H1 (cell line): Measurements from ENCODE around the gene FBXW2. TPM values are rescaled to one million over a fixed set of nuclear protein-coding genes. Genes with fewer than 3 reads are reported as not detected.

Experiments used
- CTCF ChIA-PET: fragments of 300-600 bp; sonication (Branson Sonifier 250); formaldehyde crosslinking; loops from one replicate; lab custom pipeline; 2021; ENCODE audit not compliant: partially characterized antibody; lab: Charles Lee
- POLR2A ChIA-PET: fragments of 300-600 bp; sonication (Branson Sonifier 250); formaldehyde crosslinking; loops from one replicate; lab custom pipeline; 2021; ENCODE audit warnings: inconsistent platforms; ENCODE audit not compliant: partially characterized antibody; lab: Charles Lee
- DNase-seq, 2 experiments: peaks; one replicate each; pipeline versions ENCODE4 v3.0.0 to v3.0.0-alpha.2; 2010 to 2022; ENCODE audit warnings: low spot score in 2 of 2, low read depth in 1 of 2, mixed read lengths in 1 of 2
- FAIRE-seq: peaks from 2 replicates; lab custom pipeline; 2011; peaks lifted over from hg19 to GRCh38; lab: Jason Lieb, UNC
- H2AFZ ChIP-seq: 2 replicates; pipeline ENCODE4 v1.8.1; 2012; ENCODE audit warnings: low read length, inconsistent platforms
- H2AK5ac ChIP-seq: 2 replicates; pipeline ENCODE4 v1.6.1; 2013; ENCODE audit warnings: low read depth, low read length
- H2BK120ac ChIP-seq: replicated peaks from 2 replicates; pipeline ENCODE3; 2013; ENCODE audit warnings: low read depth, low read length, inconsistent platforms
- H2BK12ac ChIP-seq: 2 replicates; pipeline ENCODE4 v1.6.1; 2013; ENCODE audit warnings: low read depth, low read length
- H2BK15ac ChIP-seq: 2 replicates; pipeline ENCODE4 v1.6.1; 2013; ENCODE audit warnings: low read length
- H2BK20ac ChIP-seq: 2 replicates; pipeline ENCODE4 v1.6.1; 2013; ENCODE audit warnings: low read length
- H2BK5ac ChIP-seq: 2 replicates; pipeline ENCODE4 v1.6.1; 2013; ENCODE audit warnings: low read depth, low read length
- H3K14ac ChIP-seq: 2 replicates; pipeline ENCODE4 v1.6.1; 2013; ENCODE audit warnings: inconsistent platforms; ENCODE audit not compliant: insufficient read length
- H3K18ac ChIP-seq: 2 replicates; pipeline ENCODE4 v1.6.1; 2013; ENCODE audit warnings: low read length; ENCODE audit errors: extremely low read depth
- H3K23ac ChIP-seq: 2 replicates; pipeline ENCODE4 v1.6.1; 2013; ENCODE audit warnings: inconsistent platforms; ENCODE audit not compliant: insufficient read length
- H3K23me2 ChIP-seq: 2 replicates; pipeline ENCODE4 v1.6.1; 2013; ENCODE audit warnings: low read depth, low read length
- H3K27ac ChIP-seq: 2 replicates; pipeline ENCODE4 v1.6.1; 2011; ENCODE audit warnings: low read depth, low read length, inconsistent platforms
- H3K27me3 ChIP-seq, 4 experiments: replicated peaks in 1 of 4; 1 replicate in 1 of 4; 2 replicates in 3 of 4; pipeline versions ENCODE4 v1.6.1 to v1.8.1; 2011 to 2013; ENCODE audit warnings: low read length in 3 of 4, mild to moderate bottlenecking in 3 of 4, inconsistent platforms in 2 of 4, mixed read lengths in 2 of 4, moderate library complexity in 1 of 4; ENCODE audit not compliant: control insufficient read depth in 3 of 4, insufficient read depth in 3 of 4; ENCODE audit errors: extremely low read depth in 1 of 4
- H3K36me3 ChIP-seq, 4 experiments: 2 replicates each; pipeline versions ENCODE4 v1.6.1 to v1.8.1; 2011 to 2013; ENCODE audit warnings: mild to moderate bottlenecking in 4 of 4, low read length in 3 of 4, moderate library complexity in 2 of 4, control low read depth in 1 of 4, inconsistent platforms in 1 of 4; ENCODE audit not compliant: insufficient read depth in 4 of 4, control insufficient read depth in 2 of 4
- H3K4ac ChIP-seq: replicated peaks from 2 replicates; pipeline ENCODE3; 2013; ENCODE audit warnings: low read length, low read depth, mixed read lengths, inconsistent platforms; ENCODE audit not compliant: insufficient read length
- H3K4me1 ChIP-seq, 4 experiments: replicated peaks in 1 of 4; 1 replicate in 1 of 4; 2 replicates in 3 of 4; pipeline versions ENCODE4 v1.6.1 to v1.8.1; 2011 to 2013; ENCODE audit warnings: low read length in 3 of 4, inconsistent platforms in 2 of 4, mixed read lengths in 1 of 4; ENCODE audit not compliant: insufficient read depth in 4 of 4, control insufficient read depth in 3 of 4
- H3K4me2 ChIP-seq, 2 experiments: 2 replicates each; pipeline versions ENCODE4 v1.6.1 to v1.8.1; 2011 to 2013; ENCODE audit warnings: low read depth in 2 of 2, low read length in 2 of 2, control low read depth in 1 of 2, inconsistent platforms in 1 of 2, mild to moderate bottlenecking in 1 of 2; ENCODE audit not compliant: insufficient read depth in 1 of 2
- H3K4me3 ChIP-seq, 4 experiments: fragments of 200-600, 300-600 bp in 1 of 4; sonication (generic), shearing (Covaris generic), sonication (Bioruptor Twin) in 1 of 4; 2 replicates each; pipeline versions ENCODE4 v1.5.1 to v1.8.1; 2011 to 2016; ENCODE audit warnings: low read length in 4 of 4, low read depth in 3 of 4, control low read depth in 2 of 4, inconsistent platforms in 2 of 4, mild to moderate bottlenecking in 2 of 4, mixed read lengths in 1 of 4, moderate library complexity in 1 of 4; ENCODE audit not compliant: insufficient read depth in 2 of 4; ENCODE audit errors: extremely low read depth in 1 of 4
- H3K56ac ChIP-seq: replicated peaks from 2 replicates; pipeline ENCODE3; 2013; ENCODE audit warnings: low read depth, mild to moderate bottlenecking, mixed read lengths, low read length, inconsistent platforms; ENCODE audit not compliant: insufficient read length
- H3K79me1 ChIP-seq: 2 replicates; pipeline ENCODE4 v1.6.1; 2013; ENCODE audit warnings: low read depth, low read length, control low read depth
- H3K79me2 ChIP-seq, 2 experiments: 2 replicates each; pipeline versions ENCODE4 v1.6.1 to v1.8.1; 2012 to 2013; ENCODE audit warnings: low read length in 2 of 2, mild to moderate bottlenecking in 2 of 2, inconsistent platforms in 1 of 2; ENCODE audit not compliant: insufficient read depth in 2 of 2, control insufficient read depth in 1 of 2
- H3K9ac ChIP-seq, 4 experiments: replicated peaks in 1 of 4; 1 replicate in 1 of 4; 2 replicates in 3 of 4; pipeline versions ENCODE4 v1.6.1 to v1.8.1; 2011 to 2013; ENCODE audit warnings: low read depth in 3 of 4, low read length in 3 of 4, control low read depth in 2 of 4, mild to moderate bottlenecking in 2 of 4, moderate library complexity in 2 of 4, inconsistent platforms in 1 of 4; ENCODE audit errors: extremely low read depth in 1 of 4
- H3K9me3 ChIP-seq, 2 experiments: 2 replicates each; pipeline versions ENCODE4 v1.6.1 to v1.8.1; 2012 to 2013; ENCODE audit warnings: mild to moderate bottlenecking in 2 of 2, moderate library complexity in 2 of 2, control low read depth in 1 of 2, inconsistent platforms in 1 of 2, low read depth in 1 of 2, low read length in 1 of 2, mixed read lengths in 1 of 2; ENCODE audit not compliant: insufficient read depth in 2 of 2
- H4K20me1 ChIP-seq, 2 experiments: replicated peaks in 1 of 2; 2 replicates each; pipeline versions ENCODE3 to v1.8.1; 2011 to 2013; ENCODE audit warnings: inconsistent platforms in 2 of 2, low read length in 2 of 2, mild to moderate bottlenecking in 1 of 2; ENCODE audit not compliant: insufficient read depth in 2 of 2, control insufficient read depth in 1 of 2
- H4K5ac ChIP-seq: 2 replicates; pipeline ENCODE4 v1.6.1; 2013; ENCODE audit warnings: low read length, low read depth, mixed read lengths, inconsistent platforms; ENCODE audit not compliant: insufficient read length
- H4K8ac ChIP-seq: 2 replicates; pipeline ENCODE4 v1.8.0; 2013; ENCODE audit warnings: mild to moderate bottlenecking, moderate library complexity, low read length, inconsistent platforms; ENCODE audit not compliant: insufficient read depth; ENCODE audit errors: extremely low read depth
- H4K91ac ChIP-seq: replicated peaks from 2 replicates; pipeline ENCODE3; 2013; ENCODE audit warnings: low read length, mixed read lengths, inconsistent platforms; ENCODE audit not compliant: insufficient read length
- BACH1 ChIP-seq: IDR thresholded peaks from 2 replicates; pipeline ENCODE4 v1.6.1; 2012; ENCODE audit warnings: low read length, improper control_type of control experiment
- CTCF ChIP-seq, 3 experiments: IDR thresholded peaks; 1 replicate in 2 of 3; 2 replicates in 1 of 3; pipeline versions ENCODE4 v1.5.1 to v1.6.1; 2011; ENCODE audit warnings: low read length in 3 of 3, mild to moderate bottlenecking in 3 of 3, inconsistent platforms in 2 of 3, low read depth in 1 of 3, moderate library complexity in 1 of 3; ENCODE audit not compliant: insufficient read depth in 1 of 3; ENCODE audit errors: control extremely low read depth in 1 of 3
- EGR1 ChIP-seq: IDR thresholded peaks from 2 replicates; pipeline ENCODE4 v1.6.1; 2011; ENCODE audit warnings: low read depth, low read length, borderline replicate concordance
- JUN ChIP-seq: IDR thresholded peaks from 2 replicates; pipeline ENCODE4 v1.6.1; 2011; ENCODE audit warnings: low read depth, mild to moderate bottlenecking, improper control_type of control experiment, low read length
- MAFK ChIP-seq: IDR thresholded peaks from 2 replicates; pipeline ENCODE4 v1.6.1; 2012; ENCODE audit warnings: low read depth, mild to moderate bottlenecking, improper control_type of control experiment, low read length
- NANOG ChIP-seq: IDR thresholded peaks from 2 replicates; pipeline ENCODE4 v1.6.1; 2011; ENCODE audit warnings: low read length, low read depth, mild to moderate bottlenecking, inconsistent platforms; ENCODE audit not compliant: insufficient read depth, poor library complexity, severe bottlenecking
- NRF1 ChIP-seq: IDR thresholded peaks from 2 replicates; pipeline ENCODE4 v1.6.1; 2011; ENCODE audit warnings: mild to moderate bottlenecking, low read depth, low read length, improper control_type of control experiment
- POLR2A ChIP-seq, 2 experiments: IDR thresholded peaks; 1 replicate in 1 of 2; 2 replicates in 1 of 2; pipeline ENCODE4 v1.6.1; 2011; ENCODE audit warnings: low read depth in 2 of 2, low read length in 2 of 2, mild to moderate bottlenecking in 2 of 2; ENCODE audit errors: control extremely low read depth in 1 of 2
- RAD21 ChIP-seq, 2 experiments: IDR thresholded peaks in 1 of 2; conservative IDR thresholded peaks in 1 of 2; 2 replicates each; pipeline ENCODE4 v1.6.1; 2011; ENCODE audit warnings: low read depth in 2 of 2, low read length in 2 of 2, improper control_type of control experiment in 1 of 2, inconsistent platforms in 1 of 2, mild to moderate bottlenecking in 1 of 2, moderate library complexity in 1 of 2
- WGBS, 2 experiments: shearing (Covaris generic) in 1 of 2; methylation state at CpG; one replicate each; pipeline versions ENCODE4 v1.1.6 to v1.1.7; 2013 to 2015; ENCODE audit warnings: low lambda C conversion rate in 2 of 2, mixed read lengths in 2 of 2, inconsistent platforms in 1 of 2, low coverage in 1 of 2, missing lambda C conversion rate in 1 of 2; ENCODE audit not compliant: insufficient replicate concordance in 2 of 2, insufficient coverage in 1 of 2, insufficient read length in 1 of 2; ENCODE audit errors: extremely low coverage in 1 of 2, missing lambda C conversion rate in 1 of 2; 5-methylcytosine and 5-hydroxymethylcytosine counted together
- polyA plus RNA-seq, 7 experiments: library from polyadenylated mRNA; depleted of rRNA in 3 of 7; stranded (reverse) in 5 of 7; unstranded in 2 of 7; fragments of >200 nt in 5 of 7; fragments of 200-250 nt in 2 of 7; gene quantifications; 1 replicate in 5 of 7; 2 replicates in 1 of 7; 4 replicates in 1 of 7; pipeline versions ENCODE4 v1.2.1 to v1.2.3, GENCODE V29; 2011 to 2013; ENCODE audit warnings: missing spikeins in 2 of 7, mixed read lengths in 2 of 7
- total RNA-seq: library from RNA; stranded (reverse); fragmentation: NEBNext Ultra II Directional; extraction: Animal tissue kit (Norgen Biotek cat#: 25700); gene quantifications from 2 replicates; pipeline ENCODE4 v1.2.1, GENCODE V29; 2021

The FBXW2 gene
- total and polyA plus RNA-seq, 2 of the 8 experiments (the other 6 are each of a cell fraction or from before 2014, with no cell fraction given): 19.2 to 65.3 TPM

GRCh38 chr9:120770931-120771330, 22.3 kb downstream of the FBXW2 start:
- peaks cover 3% of the 10 kb centered on the region; the same call in 1 of the 2 replicates for H3K79me1 ChIP-seq
- H3K27ac ChIP-seq: no peak overlapping the region
- H4K8ac ChIP-seq: no peak overlapping the region
- no peak overlapping the region for H2BK12ac ChIP-seq
- ChIA-PET POLR2A (interaction anchor here (4.2 kb wide), 1 partner anchor 22 kb away, joined by 19 read pairs; the partner anchor contains the start of gene FBXW2), CTCF (interaction anchor here (1.3 kb wide), 1 partner anchor 15 kb away, joined by 5 read pairs; no protein-coding TSS in a partner anchor)
- no peak overlapping the region for H2AFZ ChIP-seq
- H2BK5ac ChIP-seq: no peak overlapping the region
- H3K18ac ChIP-seq: no peak overlapping the region
- no peak overlapping the region for H3K4me2 ChIP-seq
- no peak overlapping the region for H3K23ac ChIP-seq
- H3K14ac ChIP-seq: no peak overlapping the region
- no peaks in the 10 kb centered on the region for H3K79me2 ChIP-seq
- no peak overlapping the region for H3K56ac ChIP-seq
- no peaks in the 10 kb centered on the region for H3K27me3 ChIP-seq
- H4K5ac ChIP-seq: no peak overlapping the region
- no peak for DNase-seq
- peaks cover 2 to 60% (median 29%) of the 10 kb centered on the region in 4 experiments; a peak in 7 of 8 replicates for H3K36me3 ChIP-seq
- H2BK120ac ChIP-seq: no peak overlapping the region
- no peak overlapping the region for H3K4ac ChIP-seq
- H4K20me1 ChIP-seq: peaks cover 0 to 4% of the 10 kb centered on the region in 2 experiments
- H3K4me3 ChIP-seq: no peak overlapping the region
- no peak overlapping the region for H4K91ac ChIP-seq
- no peak overlapping the region for H2BK20ac ChIP-seq
- no peak overlapping the region for H3K9ac ChIP-seq
- no peak for FAIRE-seq
- H3K4me1 ChIP-seq: peaks cover 0 to 3% (median 0%) of the 10 kb centered on the region in 4 experiments; a peak in 1 of 7 replicates
- 92% methylated on average over 4 of the region's 4 CpGs; no CpG with 5 or more reads in 1 of the 2 experiments for WGBS, 2 experiments
- no peaks in the 10 kb centered on the region for H3K9me3 ChIP-seq
- no peak overlapping the region for H2AK5ac ChIP-seq
- H2BK15ac ChIP-seq: no peak overlapping the region
- H3K23me2 ChIP-seq: no peaks in the 10 kb centered on the region
- no peak for TF ChIP-seq POLR2A (IDR thresholded peaks at IDR 0.05; ENCODE audit: control extremely low read depth in 1 of 2, low read depth in 2 of 2, low read length in 2 of 2)
- no peak for TF ChIP-seq MAFK
- TF ChIP-seq CTCF (IDR thresholded peaks at IDR 0.05; ENCODE audit: control extremely low read depth in 1 of 3, insufficient read depth in 1 of 3, low read depth in 1 of 3, low read length in 3 of 3): no peak
- TF ChIP-seq NANOG: no peak
- TF ChIP-seq RAD21 (IDR thresholded peaks at IDR 0.05 in 1 of 2, conservative IDR thresholded peaks at IDR 0.05 in 1 of 2; ENCODE audit: low read depth in 2 of 2, low read length in 2 of 2): no peak
- TF ChIP-seq BACH1: no peak
- TF ChIP-seq NRF1: no peak
- no peak for TF ChIP-seq JUN
- TF ChIP-seq EGR1: no peak
